GM20431 (cell line): ENCODE data around the gene HES3.

Experiments
- in situ Hi-C: fragments of 300-500 bp; cut with MseI, MboI; formaldehyde crosslinking; loops from one replicate; pipeline ENCODE4 v1.15.0; 2020; ENCODE audit warnings: low sequenced_read_pairs; ENCODE audit not compliant: unreplicated experiment

Gene HES3

GRCh38 chr1:6259491-6260362, 15.7 kb downstream of the HES3 start:
- in situ Hi-C loops, result loop anchor here (25.0 kb wide), 1 partner anchor 153 kb away; the partner anchor contains the start of genes ESPN and HES2

GRCh38 chr1:6260433-6260934, 16.5 kb downstream of the HES3 start:
- in situ Hi-C loops, result loop anchor here (25.0 kb wide), 1 partner anchor 152 kb away; the partner anchor contains the start of genes ESPN and HES2

GRCh38 chr1:6260961-6261614, 17.1 kb downstream of the HES3 start, which contains the start of gene GPR153:
TSS of gene GPR153 (minus strand) at chr1:6261098. CDS start at chr1:6254905, 6,193 bp downstream.
- in situ Hi-C loops, result loop anchor here (25.0 kb wide), 1 partner anchor 151 kb away; the partner anchor contains the start of genes ESPN and HES2

- in situ Hi-C loops, result loop anchor here (25.0 kb wide), 1 partner anchor 151 kb away; the partner anchor contains the start of genes ESPN and HES2
Measured at GRCh38 chr1:6261615-6261995, 17.6 kb downstream of the HES3 start.

GRCh38 chr1:6262555-6263420, 18.8 kb downstream of the HES3 start:
- in situ Hi-C loops, result loop anchor here (25.0 kb wide), 1 partner anchor 150 kb away; the partner anchor contains the start of genes ESPN and HES2

- in situ Hi-C loops, result loop anchor here (25.0 kb wide), 1 partner anchor 149 kb away; the partner anchor contains the start of genes ESPN and HES2
Measured at GRCh38 chr1:6263716-6264115, 19.7 kb downstream of the HES3 start.

- in situ Hi-C loops, result loop anchor here (25.0 kb wide), 1 partner anchor 147 kb away; the partner anchor contains the start of genes ESPN and HES2
Measured at GRCh38 chr1:6265151-6265550, 21.2 kb downstream of the HES3 start.

- in situ Hi-C loops, result loop anchor here (25.0 kb wide), 1 partner anchor 146 kb away; the partner anchor contains the start of genes ESPN and HES2
Measured at GRCh38 chr1:6266641-6267040, 22.7 kb downstream of the HES3 start.

- in situ Hi-C loops, result loop anchor here (25.0 kb wide), 1 partner anchor 144 kb away; the partner anchor contains the start of genes ESPN and HES2
Measured at GRCh38 chr1:6267686-6268322, 23.8 kb downstream of the HES3 start.

GRCh38 chr1:6268415-6268814, 24.4 kb downstream of the HES3 start:
- in situ Hi-C loops, result loop anchor here (25.0 kb wide), 1 partner anchor 144 kb away; the partner anchor contains the start of genes ESPN and HES2

- in situ Hi-C loops, result loop anchor here (25.0 kb wide), 1 partner anchor 143 kb away; the partner anchor contains the start of genes ESPN and HES2
Measured at GRCh38 chr1:6269296-6269695, 25.3 kb downstream of the HES3 start.

- in situ Hi-C loops, result loop anchor here (25.0 kb wide), 1 partner anchor 142 kb away; the partner anchor contains the start of genes ESPN and HES2
Measured at GRCh38 chr1:6269720-6270400, 25.9 kb downstream of the HES3 start.

GRCh38 chr1:6270401-6270800, 26.4 kb downstream of the HES3 start:
- in situ Hi-C loops, result loop anchor here (25.0 kb wide), 1 partner anchor 142 kb away; the partner anchor contains the start of genes ESPN and HES2

GRCh38 chr1:6271006-6271405, 27.0 kb downstream of the HES3 start:
- in situ Hi-C loops, result loop anchor here (25.0 kb wide), 1 partner anchor 141 kb away; the partner anchor contains the start of genes ESPN and HES2

GRCh38 chr1:6271554-6271953, 27.6 kb downstream of the HES3 start:
- in situ Hi-C loops, result loop anchor here (25.0 kb wide), 1 partner anchor 141 kb away; the partner anchor contains the start of genes ESPN and HES2

GRCh38 chr1:6272452-6272851, 28.5 kb downstream of the HES3 start:
- in situ Hi-C loops, result loop anchor here (25.0 kb wide), 1 partner anchor 140 kb away; the partner anchor contains the start of genes ESPN and HES2

GRCh38 chr1:6272868-6273267, 28.9 kb downstream of the HES3 start:
- in situ Hi-C loops, result loop anchor here (25.0 kb wide), 1 partner anchor 139 kb away; the partner anchor contains the start of genes ESPN and HES2
